A673 (cell line): ENCODE measurements around the gene KLHL42. TPM values are rescaled to one million over a fixed set of nuclear protein-coding genes. Genes with fewer than 3 reads are reported as not detected.

Source experiments
- BruUV-seq: library from RNA; stranded (reverse); fragments of 400-500 nt; replicated peaks from 2 replicates; lab custom pipeline; 2021; lab: Mats Ljungman, UMichigan
- CTCF ChIA-PET: fragments of 300-600 bp; sonication (Branson Sonifier 250); formaldehyde crosslinking; loops from one replicate; lab custom pipeline; 2022; ENCODE audit warnings: antibody characterized with exemption; lab: Charles Lee
- POLR2A ChIA-PET: fragments of 300-600 bp; sonication (Branson Sonifier 250); formaldehyde crosslinking; loops from one replicate; lab custom pipeline; 2022; ENCODE audit warnings: antibody characterized with exemption; ENCODE audit not compliant: low non-redundant PET; lab: Charles Lee
- DNase-seq: peaks from one replicate; pipeline ENCODE4 v3.0.0-alpha.2; 2015; ENCODE audit warnings: low spot score
- H3K27ac ChIP-seq: fragments of 200-600 bp; sonication (generic); 2 replicates; pipeline ENCODE4 v1.5.1; 2016; ENCODE audit warnings: mixed run types, low read depth, mild to moderate bottlenecking, mixed read lengths, antibody characterized with exemption, low read length; ENCODE audit not compliant: poor library complexity, severe bottlenecking
- H3K27me3 ChIP-seq: fragments of 200-600 bp; sonication (generic); replicated peaks from 2 replicates; pipeline ENCODE4 v1.6.1; 2017; ENCODE audit warnings: mixed run types, low read depth, mild to moderate bottlenecking, mixed read lengths, antibody characterized with exemption, low read length; ENCODE audit not compliant: insufficient read depth, poor library complexity
- H3K36me3 ChIP-seq: fragments of 200-600 bp; sonication (generic); 2 replicates; pipeline ENCODE4 v1.6.1; 2016; ENCODE audit warnings: mixed run types, mild to moderate bottlenecking, mixed read lengths, antibody characterized with exemption, low read length; ENCODE audit not compliant: insufficient read depth, poor library complexity, severe bottlenecking
- H3K4me1 ChIP-seq: fragments of 200-600 bp; sonication (generic); 2 replicates; pipeline ENCODE4 v1.6.1; 2017; ENCODE audit warnings: mixed run types, mild to moderate bottlenecking, mixed read lengths, antibody characterized with exemption, low read length; ENCODE audit not compliant: insufficient read depth, poor library complexity, severe bottlenecking
- H3K4me3 ChIP-seq: fragments of 200-600 bp; sonication (generic); 2 replicates; pipeline ENCODE4 v1.5.1; 2016; ENCODE audit warnings: low read depth, mixed run types, mild to moderate bottlenecking, mixed read lengths, low read length; ENCODE audit not compliant: poor library complexity, severe bottlenecking
- H3K9me3 ChIP-seq: fragments of 200-600 bp; sonication (generic); 2 replicates; pipeline ENCODE4 v1.6.1; 2016; ENCODE audit warnings: mixed run types, low read depth, mild to moderate bottlenecking, mixed read lengths, antibody characterized with exemption, low read length; ENCODE audit not compliant: poor library complexity, severe bottlenecking
- CTCF ChIP-seq: fragments of 300-800, 200-600 bp; sonication (generic); conservative IDR thresholded peaks from 2 replicates; pipeline ENCODE4 v1.5.1; 2017; ENCODE audit warnings: low read depth, mild to moderate bottlenecking, antibody characterized with exemption, low read length, moderate library complexity, mixed read lengths
- EZH2 ChIP-seq: fragments of 200-600 bp; sonication (generic); IDR thresholded peaks from 2 replicates; pipeline ENCODE4 v1.6.1; 2017; ENCODE audit warnings: borderline replicate concordance, low read depth, mild to moderate bottlenecking, mixed read lengths, antibody characterized with exemption, low read length; ENCODE audit not compliant: poor library complexity, severe bottlenecking
- intact Hi-C: fragments of 100-400 bp; cut with micrococcal nuclease; formaldehyde crosslinking; loops from one replicate; pipeline ENCODE4 v1.10.0; 2022; ENCODE audit not compliant: unreplicated experiment
- total RNA-seq: library from RNA; stranded (reverse); gene quantifications from 2 replicates; pipeline ENCODE4 v1.2.3, GENCODE V29; 2021

The KLHL42 gene
- total RNA-seq, 1 experiment from 2014 or later: 32.4 TPM

- BruUV-seq: no TSS peak
- no peak for DNase-seq
- H3K27me3 ChIP-seq: no peaks in the 10 kb centered on the region
- no peaks in the 10 kb centered on the region for H3K36me3 ChIP-seq
- ChIA-PET POLR2A (no interaction called here), CTCF (interaction anchor here (0.6 to 1.2 kb wide), 2 partner anchors 87 to 120 kb away, joined by 3 to 4 read pairs; no protein-coding TSS in a partner anchor)
- H3K4me1 ChIP-seq: peaks cover 14% of the 10 kb centered on the region
- TF ChIP-seq CTCF (peak; percentile 55), EZH2 (no peak)
- intact Hi-C loops: loop anchor here (10.0 kb wide), 1 partner anchor 1034 kb away; no protein-coding TSS in a partner anchor
- no peak overlapping the region for H3K27ac ChIP-seq
- H3K9me3 ChIP-seq: no peaks in the 10 kb centered on the region
- H3K4me3 ChIP-seq: no peak overlapping the region
These were observed 60.4 kb downstream of the KLHL42 start for GRCh38 chr12:27840229-27840999.

DNA sequence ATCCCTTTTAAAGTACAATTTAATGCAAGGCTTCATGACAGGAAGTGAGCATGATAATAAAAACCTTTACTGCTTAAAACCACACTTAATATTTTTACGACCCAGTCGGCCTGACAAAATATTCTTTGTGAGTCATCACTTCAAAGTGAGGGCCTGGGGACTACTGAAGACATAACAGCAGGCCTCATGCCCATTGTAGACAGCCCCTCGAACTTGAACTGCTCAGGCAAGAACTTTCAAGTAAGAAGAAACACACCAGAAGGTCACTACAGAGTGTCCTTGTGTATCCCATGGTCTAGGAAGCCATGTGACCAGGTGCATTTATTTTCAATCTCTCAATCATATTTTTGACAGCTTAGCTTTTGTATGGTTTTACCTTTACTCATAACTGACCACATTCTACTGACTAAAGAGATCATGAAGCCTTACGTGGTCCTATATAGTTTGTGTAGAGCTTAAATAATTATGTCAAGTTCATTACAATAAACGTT lies 61.4 kb downstream of the KLHL42 start:
- Histone ChIP-seq H3K4me1 (peaks cover 14% of the 10 kb centered on the region), H3K9me3 (no peaks in the 10 kb centered on the region), H3K27me3 (no peaks in the 10 kb centered on the region), H3K27ac (no peak overlapping the region), H3K36me3 (no peaks in the 10 kb centered on the region), H3K4me3 (no peak overlapping the region)
- intact Hi-C loops: loop anchor here (10.0 kb wide), 1 partner anchor 1033 kb away; no protein-coding TSS in a partner anchor
- no peak for TF ChIP-seq CTCF
- no peak for TF ChIP-seq EZH2
- POLR2A ChIA-PET: no interaction called here
- DNase-seq: peak; percentile 62
- BruUV-seq: no TSS peak
- CTCF ChIA-PET: no interaction called here

GRCh38 chr12:27843714-27844245 lies 63.7 kb downstream of the KLHL42 start:
- Histone ChIP-seq H3K9me3 (no peaks in the 10 kb centered on the region), H3K4me3 (no peak overlapping the region), H3K27ac (no peak overlapping the region), H3K36me3 (no peaks in the 10 kb centered on the region), H3K4me1 (peaks cover 14% of the 10 kb centered on the region), H3K27me3 (no peaks in the 10 kb centered on the region)
- ChIA-PET POLR2A (no interaction called here), CTCF (no interaction called here)
- TF ChIP-seq CTCF (no peak), EZH2 (no peak)
- intact Hi-C loops: loop anchor here (10.0 kb wide), 1 partner anchor 1031 kb away; no protein-coding TSS in a partner anchor
- DNase-seq: no peak
- no TSS peak for BruUV-seq
